WTC11 (cell line): ENCODE results near the gene PSMD1. TPM values are rescaled to one million over a fixed set of nuclear protein-coding genes. Genes with fewer than 3 reads are reported as not detected.
"Not testable (repeated sequence)": the region's sequence is repeated elsewhere in the genome, so short reads cannot be mapped to it uniquely, and the experiment has no call there.

Experiments used
- ATAC-seq: fragments of 200-7000 bp; cut with Tn5 transposase; 2 replicates; pipeline ENCODE4 v1.10.0; 2021; ENCODE audit warnings: mild to moderate bottlenecking, moderate library complexity
- CTCF ChIA-PET: fragments of 300-600 bp; sonication (Branson Sonifier 250); formaldehyde crosslinking; loops from one replicate; lab custom pipeline; 2021; ENCODE audit warnings: antibody characterized with exemption; lab: Charles Lee
- POLR2A ChIA-PET: fragments of 350-600 bp; sonication (Branson Sonifier 250); formaldehyde crosslinking; loops from one replicate; lab custom pipeline; 2021; ENCODE audit warnings: antibody characterized with exemption; lab: Charles Lee
- DNase-seq: peaks from one replicate; pipeline ENCODE4 v3.0.0; 2021; ENCODE audit warnings: low spot score
- H3K27ac Mint-ChIP-seq: 2 replicates; pipeline ENCODE4 v1.8.0; 2021; ENCODE audit warnings: mixed read lengths
- H3K27me3 Mint-ChIP-seq: 2 replicates; pipeline ENCODE4 v1.8.0; 2021; ENCODE audit warnings: low read depth, mild to moderate bottlenecking, moderate library complexity, mixed read lengths
- H3K36me3 Mint-ChIP-seq: 2 replicates; pipeline ENCODE4 v1.8.0; 2021; ENCODE audit warnings: mixed read lengths
- H3K4me1 Mint-ChIP-seq: 2 replicates; pipeline ENCODE4 v1.8.0; 2022; ENCODE audit warnings: mixed read lengths
- H3K4me3 Mint-ChIP-seq: 2 replicates; pipeline ENCODE4 v1.8.0; 2021; ENCODE audit warnings: mild to moderate bottlenecking, moderate library complexity, mixed read lengths
- H3K9me3 Mint-ChIP-seq: 2 replicates; pipeline ENCODE4 v1.8.0; 2021; ENCODE audit warnings: mixed read lengths
- ATF1 ChIP-seq: sonication (generic); formaldehyde crosslinking; IDR thresholded peaks from 2 replicates; pipeline ENCODE4 v1.8.1; 2023; ENCODE audit warnings: mild to moderate bottlenecking, moderate library complexity, missing genetic modification reagents
- CDX4 ChIP-seq: fragments of 250-450 bp; sonication (Bioruptor Pico); IDR thresholded peaks from 2 replicates; pipeline ENCODE4 v1.9.0; 2021; ENCODE audit warnings: moderate library complexity, mild to moderate bottlenecking, inconsistent platforms, borderline replicate concordance
- ELF4 ChIP-seq: sonication (generic); formaldehyde crosslinking; IDR thresholded peaks from 2 replicates; pipeline ENCODE4 v1.8.1; 2022; ENCODE audit warnings: low read depth, mild to moderate bottlenecking, moderate library complexity, missing genetic modification reagents
- ERG ChIP-seq: fragments of 250-450 bp; sonication (Bioruptor Pico); IDR thresholded peaks from 2 replicates; pipeline ENCODE4 v1.8.0; 2021; ENCODE audit warnings: mild to moderate bottlenecking
- ETV6 ChIP-seq: sonication (generic); formaldehyde crosslinking; IDR thresholded peaks from 2 replicates; pipeline ENCODE4 v1.8.1; 2022; ENCODE audit warnings: mild to moderate bottlenecking, missing genetic modification reagents
- FOXJ3 ChIP-seq: sonication (generic); formaldehyde crosslinking; IDR thresholded peaks from 2 replicates; pipeline ENCODE4 v1.9.0; 2021; ENCODE audit warnings: missing genetic modification reagents, mild to moderate bottlenecking, borderline replicate concordance
- GABPB1 ChIP-seq: sonication (generic); formaldehyde crosslinking; IDR thresholded peaks from 2 replicates; pipeline ENCODE4 v1.8.1; 2023; ENCODE audit warnings: mild to moderate bottlenecking, missing genetic modification reagents
- JAZF1 ChIP-seq: fragments of 250-450 bp; sonication (Bioruptor Pico); IDR thresholded peaks from 2 replicates; pipeline ENCODE4 v1.9.0; 2021; ENCODE audit warnings: moderate library complexity, mild to moderate bottlenecking, inconsistent platforms
- MXD4 ChIP-seq: fragments of 250-450 bp; sonication (Bioruptor Pico); IDR thresholded peaks from 2 replicates; pipeline ENCODE4 v1.8.0; 2021; ENCODE audit warnings: mild to moderate bottlenecking, moderate library complexity, borderline replicate concordance
- RORB ChIP-seq: fragments of 250-450 bp; sonication (Bioruptor Pico); IDR thresholded peaks from 2 replicates; pipeline ENCODE4 v1.9.0; 2021; ENCODE audit warnings: mild to moderate bottlenecking
- SMAD3 ChIP-seq: sonication (generic); formaldehyde crosslinking; IDR thresholded peaks from 2 replicates; pipeline ENCODE4 v1.8.0; 2022; ENCODE audit warnings: missing genetic modification reagents, mild to moderate bottlenecking, borderline replicate concordance
- TEAD4 ChIP-seq: sonication (generic); formaldehyde crosslinking; IDR thresholded peaks from 2 replicates; pipeline ENCODE4 v1.8.0; 2022; ENCODE audit warnings: mild to moderate bottlenecking, missing genetic modification reagents
- ZNF281 ChIP-seq: sonication (generic); formaldehyde crosslinking; IDR thresholded peaks from 2 replicates; pipeline ENCODE4 v1.8.0; 2023; ENCODE audit warnings: mild to moderate bottlenecking, missing genetic modification reagents
- ZNF317 ChIP-seq: sonication (generic); formaldehyde crosslinking; IDR thresholded peaks from 2 replicates; pipeline ENCODE4 v1.8.1; 2023; ENCODE audit warnings: low read depth, mild to moderate bottlenecking, moderate library complexity, missing genetic modification reagents, borderline replicate concordance
- ZNF532 ChIP-seq: fragments of 250-450 bp; sonication (Bioruptor Pico); IDR thresholded peaks from 2 replicates; pipeline ENCODE4 v1.9.0; 2021; ENCODE audit warnings: mild to moderate bottlenecking, borderline replicate concordance
- total RNA-seq: library from RNA; stranded (reverse); gene quantifications from 3 replicates; pipeline ENCODE4 v1.2.3, GENCODE V29; 2021
- TF ChIP-seq, protein P1 (sequence below): fragments of 250-450 bp; sonication (Bioruptor Pico); IDR thresholded peaks from 2 replicates; pipeline ENCODE4 v1.9.0; 2021; ENCODE audit warnings: mild to moderate bottlenecking
- TF ChIP-seq, protein P2 (sequence below): fragments of 250-450 bp; sonication (Bioruptor Pico); IDR thresholded peaks from 2 replicates; pipeline ENCODE4 v2.1.2; 2022; ENCODE audit warnings: mild to moderate bottlenecking, moderate library complexity
- TF ChIP-seq, protein P3 (sequence below): sonication (generic); formaldehyde crosslinking; IDR thresholded peaks from 2 replicates; pipeline ENCODE4 v1.8.1; 2023; ENCODE audit warnings: mild to moderate bottlenecking, missing genetic modification reagents

The PSMD1 gene
- total RNA-seq, 1 experiment from 2014 or later, result 163 TPM

GRCh38 chr2:231018184-231018583 lies 38.5 kb upstream of the PSMD1 start:
- peaks cover 14% of the 10 kb centered on the region for H3K4me1 Mint-ChIP-seq
- H3K9me3 Mint-ChIP-seq, result peaks cover 9% of the 10 kb centered on the region
- H3K36me3 Mint-ChIP-seq, result peaks cover 2% of the 10 kb centered on the region; the same call in 1 of the 2 replicates
- no peak overlapping the region for H3K4me3 Mint-ChIP-seq
- ATAC-seq (no peak), DNase-seq (no peak)
- POLR2A ChIA-PET, result no interaction called here
- TF ChIP-seq ERG (no peak), ETV6 (no peak), TEAD4 (CRISPR knock-in tag) (no peak), CDX4 (CRISPR knock-in tag) (no peak), SMAD3 (CRISPR knock-in tag) (no peak), MXD4 (CRISPR knock-in tag) (no peak), ELF4 (CRISPR knock-in tag) (no peak), JAZF1 (CRISPR knock-in tag) (no peak), ZNF281 (CRISPR knock-in tag) (no peak), GABPB1 (CRISPR knock-in tag) (no peak), ZNF317 (no peak), ZNF532 (CRISPR knock-in tag) (no peak), RORB (CRISPR knock-in tag) (no peak), ATF1 (CRISPR knock-in tag) (no peak), FOXJ3 (no peak)
- TF ChIP-seq, protein P1, sequence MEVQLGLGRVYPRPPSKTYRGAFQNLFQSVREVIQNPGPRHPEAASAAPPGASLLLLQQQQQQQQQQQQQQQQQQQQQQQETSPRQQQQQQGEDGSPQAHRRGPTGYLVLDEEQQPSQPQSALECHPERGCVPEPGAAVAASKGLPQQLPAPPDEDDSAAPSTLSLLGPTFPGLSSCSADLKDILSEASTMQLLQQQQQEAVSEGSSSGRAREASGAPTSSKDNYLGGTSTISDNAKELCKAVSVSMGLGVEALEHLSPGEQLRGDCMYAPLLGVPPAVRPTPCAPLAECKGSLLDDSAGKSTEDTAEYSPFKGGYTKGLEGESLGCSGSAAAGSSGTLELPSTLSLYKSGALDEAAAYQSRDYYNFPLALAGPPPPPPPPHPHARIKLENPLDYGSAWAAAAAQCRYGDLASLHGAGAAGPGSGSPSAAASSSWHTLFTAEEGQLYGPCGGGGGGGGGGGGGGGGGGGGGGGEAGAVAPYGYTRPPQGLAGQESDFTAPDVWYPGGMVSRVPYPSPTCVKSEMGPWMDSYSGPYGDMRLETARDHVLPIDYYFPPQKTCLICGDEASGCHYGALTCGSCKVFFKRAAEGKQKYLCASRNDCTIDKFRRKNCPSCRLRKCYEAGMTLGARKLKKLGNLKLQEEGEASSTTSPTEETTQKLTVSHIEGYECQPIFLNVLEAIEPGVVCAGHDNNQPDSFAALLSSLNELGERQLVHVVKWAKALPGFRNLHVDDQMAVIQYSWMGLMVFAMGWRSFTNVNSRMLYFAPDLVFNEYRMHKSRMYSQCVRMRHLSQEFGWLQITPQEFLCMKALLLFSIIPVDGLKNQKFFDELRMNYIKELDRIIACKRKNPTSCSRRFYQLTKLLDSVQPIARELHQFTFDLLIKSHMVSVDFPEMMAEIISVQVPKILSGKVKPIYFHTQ (CRISPR knock-in tag), result no peak
- TF ChIP-seq, protein P2, sequence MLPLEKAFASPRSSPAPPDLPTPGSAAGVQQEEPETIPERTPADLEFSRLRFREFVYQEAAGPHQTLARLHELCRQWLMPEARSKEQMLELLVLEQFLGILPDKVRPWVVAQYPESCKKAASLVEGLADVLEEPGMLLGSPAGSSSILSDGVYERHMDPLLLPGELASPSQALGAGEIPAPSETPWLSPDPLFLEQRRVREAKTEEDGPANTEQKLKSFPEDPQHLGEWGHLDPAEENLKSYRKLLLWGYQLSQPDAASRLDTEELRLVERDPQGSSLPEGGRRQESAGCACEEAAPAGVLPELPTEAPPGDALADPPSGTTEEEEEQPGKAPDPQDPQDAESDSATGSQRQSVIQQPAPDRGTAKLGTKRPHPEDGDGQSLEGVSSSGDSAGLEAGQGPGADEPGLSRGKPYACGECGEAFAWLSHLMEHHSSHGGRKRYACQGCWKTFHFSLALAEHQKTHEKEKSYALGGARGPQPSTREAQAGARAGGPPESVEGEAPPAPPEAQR, result no peak
- TF ChIP-seq, protein P3, sequence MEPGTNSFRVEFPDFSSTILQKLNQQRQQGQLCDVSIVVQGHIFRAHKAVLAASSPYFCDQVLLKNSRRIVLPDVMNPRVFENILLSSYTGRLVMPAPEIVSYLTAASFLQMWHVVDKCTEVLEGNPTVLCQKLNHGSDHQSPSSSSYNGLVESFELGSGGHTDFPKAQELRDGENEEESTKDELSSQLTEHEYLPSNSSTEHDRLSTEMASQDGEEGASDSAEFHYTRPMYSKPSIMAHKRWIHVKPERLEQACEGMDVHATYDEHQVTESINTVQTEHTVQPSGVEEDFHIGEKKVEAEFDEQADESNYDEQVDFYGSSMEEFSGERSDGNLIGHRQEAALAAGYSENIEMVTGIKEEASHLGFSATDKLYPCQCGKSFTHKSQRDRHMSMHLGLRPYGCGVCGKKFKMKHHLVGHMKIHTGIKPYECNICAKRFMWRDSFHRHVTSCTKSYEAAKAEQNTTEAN (CRISPR knock-in tag), result no peak
- no peaks in the 10 kb centered on the region; the same call in none of the 2 replicates for H3K27me3 Mint-ChIP-seq
- H3K27ac Mint-ChIP-seq, result no peak overlapping the region
- CTCF ChIA-PET, result interaction anchor here (2.2 to 3.5 kb wide), 3 partner anchors 35 to 194 kb away, joined by 7 to 23 read pairs (median 7); no protein-coding TSS in a partner anchor

GRCh38 chr2:231025059-231025458 lies 31.6 kb upstream of the PSMD1 start:
- POLR2A ChIA-PET, ATAC-seq: not testable (repeated sequence)

More at GRCh38 chr2:231025059-231025458, 31.6 kb upstream of the PSMD1 start:
- not testable (repeated sequence) for H3K27me3 Mint-ChIP-seq, H3K36me3 Mint-ChIP-seq, H3K9me3 Mint-ChIP-seq, H3K4me1 Mint-ChIP-seq, H3K27ac Mint-ChIP-seq, DNase-seq, H3K4me3 Mint-ChIP-seq
- CTCF ChIA-PET, result interaction anchor here (1.0 kb wide), 1 partner anchor 27 kb away, joined by 3 read pairs; no protein-coding TSS in a partner anchor
